GM18867 (cell line): ENCODE results near the gene MIDN.

Experiments
- ATAC-seq: cut with Tn5 transposase; IDR thresholded peaks from one replicate; pipeline ENCODE4 v1.9.1; 2021; ENCODE audit warnings: mild to moderate bottlenecking, moderate library complexity; ENCODE audit not compliant: unreplicated experiment

Gene MIDN

DNA sequence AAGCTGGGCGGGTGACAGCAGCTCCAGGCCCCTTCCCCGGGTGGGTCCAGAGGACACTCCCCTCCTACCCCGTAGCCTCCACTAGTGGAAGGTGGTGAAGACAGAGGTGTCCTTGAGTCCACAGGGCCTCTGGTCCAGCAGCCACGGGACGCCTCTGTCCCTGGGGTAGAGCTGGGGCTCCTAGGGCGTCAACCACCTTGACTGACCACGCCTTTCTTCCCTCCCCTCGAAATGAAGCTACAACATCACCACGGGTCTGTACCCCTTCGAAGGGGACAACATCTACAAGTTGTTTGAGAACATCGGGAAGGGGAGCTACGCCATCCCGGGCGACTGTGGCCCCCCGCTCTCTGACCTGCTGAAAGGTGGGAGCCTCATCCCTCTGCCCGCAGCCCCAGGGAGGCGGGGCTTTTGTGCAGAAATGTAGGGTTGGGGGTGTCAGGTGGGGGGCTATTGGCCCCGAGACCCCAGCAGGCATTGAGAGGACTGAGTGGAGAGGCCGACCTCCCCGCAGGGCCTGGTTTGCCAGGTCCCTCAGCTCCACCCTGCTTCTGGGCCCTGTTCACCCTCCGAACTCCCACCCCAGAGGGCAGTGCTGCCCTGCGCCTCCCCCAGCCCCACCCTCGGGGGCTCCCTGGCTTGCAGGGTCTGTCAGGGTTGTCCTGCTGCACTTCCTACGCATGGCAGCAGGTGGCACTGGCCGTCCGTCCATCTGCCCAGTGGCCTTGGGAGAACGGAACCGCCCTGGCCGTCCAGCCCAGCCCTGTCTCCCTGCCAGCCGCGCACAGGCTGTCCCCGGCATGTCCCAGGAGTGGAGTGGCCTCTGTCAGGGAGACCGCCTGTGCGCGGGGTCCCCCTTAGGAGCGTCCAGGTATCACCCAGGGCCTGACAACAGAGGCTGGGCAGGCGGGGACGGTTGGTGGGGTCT is 27.1 kb upstream of the MIDN start:
- no peak for ATAC-seq

GRCh38 chr19:1221904-1222255 is 26.5 kb upstream of the MIDN start:
- ATAC-seq: no peak

DNA sequence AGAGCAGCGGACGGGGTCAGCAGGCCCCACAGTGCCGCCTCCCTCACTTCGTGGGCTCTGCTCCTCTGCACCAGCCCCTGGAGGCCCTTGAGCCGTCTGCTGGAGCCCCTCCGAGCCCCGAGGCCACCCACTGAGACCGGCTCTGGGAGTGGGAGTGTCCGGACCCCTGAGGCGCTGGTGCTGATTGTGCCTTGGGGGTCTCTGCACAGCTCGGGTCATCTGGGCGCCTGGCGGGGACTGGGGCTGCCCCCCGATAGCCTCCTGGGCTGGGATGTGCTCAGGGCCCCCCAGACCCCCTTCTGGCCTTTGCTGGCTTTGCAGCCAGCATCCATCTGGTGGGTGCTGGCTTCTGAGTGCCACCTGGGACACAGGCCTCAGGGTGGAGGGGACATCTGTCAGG is 26.0 kb upstream of the MIDN start:
- ATAC-seq: no peak

DNA sequence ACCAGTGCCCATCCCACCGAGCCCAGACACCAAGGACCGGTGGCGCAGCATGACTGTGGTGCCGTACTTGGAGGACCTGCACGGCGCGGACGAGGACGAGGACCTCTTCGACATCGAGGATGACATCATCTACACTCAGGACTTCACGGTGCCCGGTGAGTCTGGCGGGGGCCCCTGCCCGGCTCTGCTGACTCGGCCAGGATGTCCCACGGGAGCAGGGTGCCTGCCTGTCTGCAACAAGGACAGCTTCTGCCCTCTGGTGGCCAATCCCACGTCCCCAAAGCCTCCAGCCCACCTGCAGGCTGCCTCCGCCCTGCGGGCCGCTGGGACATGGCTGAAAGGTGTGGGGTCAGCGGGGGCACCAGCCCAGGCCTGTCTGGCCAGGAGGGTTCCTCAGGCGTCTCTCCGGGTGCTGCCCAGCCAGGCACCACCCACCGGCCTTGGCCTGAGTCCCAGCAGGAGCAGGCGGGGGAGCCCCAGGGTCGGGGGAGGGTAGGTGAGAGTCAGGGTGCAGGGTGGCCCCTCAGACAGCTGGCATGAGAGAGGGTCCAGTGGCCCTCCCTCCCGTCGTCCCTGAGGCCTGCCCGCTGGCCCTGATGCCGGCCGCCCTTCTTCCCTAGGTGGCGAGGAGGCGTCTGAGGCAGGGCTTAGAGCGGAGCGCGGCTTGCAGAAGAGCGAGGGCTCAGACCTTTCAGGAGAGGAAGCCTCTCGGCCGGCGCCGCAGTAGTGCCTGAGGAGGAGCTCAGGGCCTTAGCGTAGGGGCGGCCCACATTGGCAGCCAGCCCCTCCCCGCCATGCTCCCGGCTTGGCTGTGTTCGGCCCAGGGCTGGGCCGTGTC is 25.1 kb upstream of the MIDN start:
- no peak for ATAC-seq

DNA sequence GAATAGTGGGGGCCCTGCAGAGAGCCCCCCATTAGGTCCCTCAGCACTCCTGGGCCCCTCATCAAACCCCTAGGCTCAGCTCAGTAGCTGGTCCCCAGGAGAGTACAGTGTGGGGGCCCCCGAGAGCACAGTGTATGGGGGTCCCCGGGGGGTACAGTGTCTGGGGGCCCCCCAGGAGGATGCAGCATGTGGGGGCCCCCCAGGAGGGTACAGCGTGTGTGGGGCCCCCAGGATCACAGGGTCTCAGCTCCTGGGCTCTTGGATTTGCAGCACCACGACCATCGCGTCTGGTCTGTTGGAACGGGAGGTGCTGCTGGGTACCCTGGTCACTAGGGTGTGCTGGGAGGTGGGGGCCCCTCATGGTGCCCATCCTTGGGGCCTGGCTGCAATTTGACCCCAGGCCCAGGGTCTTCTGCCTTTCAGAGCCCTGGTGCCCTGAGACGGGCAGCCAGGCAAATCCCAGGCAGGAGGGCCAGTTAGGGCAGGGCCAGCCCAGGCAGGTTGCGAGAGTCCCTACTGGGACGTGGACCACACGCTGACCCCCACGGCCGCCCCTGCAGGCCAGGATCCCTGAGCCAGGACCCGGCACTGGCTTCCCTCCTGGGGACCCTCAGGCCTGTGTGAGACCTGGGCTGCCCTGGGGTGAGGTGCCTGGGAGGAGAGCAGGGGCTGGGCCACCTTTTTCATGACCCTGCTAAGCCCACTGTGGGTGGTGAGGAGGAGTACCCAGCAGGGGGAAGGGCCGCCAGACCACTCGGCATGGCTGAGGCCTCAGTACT is 24.1 kb upstream of the MIDN start:
- ATAC-seq: no peak

GRCh38 chr19:1224847-1225246 is 23.5 kb upstream of the MIDN start:
- ATAC-seq: no peak

DNA sequence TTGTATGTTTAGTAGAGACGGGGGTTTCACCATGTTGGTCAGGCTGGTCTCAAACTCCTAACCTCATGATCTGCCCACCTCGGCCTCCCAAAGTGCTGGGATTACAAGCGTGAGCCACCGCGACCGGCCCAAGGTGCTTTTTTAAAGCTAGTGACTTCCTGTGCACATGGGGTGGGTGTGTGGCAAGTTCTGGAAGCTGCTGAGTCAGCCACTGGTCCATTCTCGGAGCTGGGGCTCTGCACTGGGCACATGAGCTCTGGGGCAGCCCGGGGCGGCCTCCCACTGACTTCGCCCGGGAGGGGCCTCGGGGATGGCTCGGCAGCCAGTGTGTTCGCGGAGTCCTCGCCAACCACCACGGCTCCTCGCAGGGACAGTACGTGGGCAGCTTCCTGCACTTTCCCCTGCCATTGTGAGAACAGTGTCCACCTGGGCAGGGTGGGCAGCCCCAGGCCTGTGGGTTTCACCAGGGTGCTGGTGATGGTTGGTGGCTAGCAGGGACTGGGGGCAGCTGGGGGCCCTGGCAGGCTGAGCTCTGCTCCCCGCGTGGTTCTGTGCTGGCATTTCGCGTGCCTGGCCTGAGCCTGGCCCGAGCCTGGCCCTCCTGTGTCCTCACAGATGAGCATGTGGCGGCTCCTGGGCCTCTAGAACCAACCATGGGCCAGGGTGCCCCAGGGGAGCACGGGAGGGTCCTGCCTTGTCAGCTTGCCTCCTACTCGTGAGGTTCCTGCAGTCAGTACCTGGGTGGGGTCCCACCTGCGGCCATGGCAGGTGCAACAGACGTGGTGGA is 22.8 kb upstream of the MIDN start:
- no peak for ATAC-seq

DNA sequence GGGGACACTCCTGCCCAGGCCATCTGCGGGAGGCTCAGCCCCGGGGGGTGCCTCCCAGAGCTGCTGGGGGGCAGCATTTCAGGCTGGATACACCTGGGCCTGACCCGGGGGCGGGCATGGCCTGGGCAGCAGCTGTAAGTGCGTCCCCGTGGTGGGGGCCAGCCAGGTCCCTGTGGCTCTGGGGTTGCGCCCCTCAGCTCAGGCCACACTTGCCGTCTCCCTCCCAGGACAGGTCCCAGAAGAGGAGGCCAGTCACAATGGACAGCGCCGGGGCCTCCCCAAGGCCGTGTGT is 22.2 kb upstream of the MIDN start:
- ATAC-seq: no peak

DNA sequence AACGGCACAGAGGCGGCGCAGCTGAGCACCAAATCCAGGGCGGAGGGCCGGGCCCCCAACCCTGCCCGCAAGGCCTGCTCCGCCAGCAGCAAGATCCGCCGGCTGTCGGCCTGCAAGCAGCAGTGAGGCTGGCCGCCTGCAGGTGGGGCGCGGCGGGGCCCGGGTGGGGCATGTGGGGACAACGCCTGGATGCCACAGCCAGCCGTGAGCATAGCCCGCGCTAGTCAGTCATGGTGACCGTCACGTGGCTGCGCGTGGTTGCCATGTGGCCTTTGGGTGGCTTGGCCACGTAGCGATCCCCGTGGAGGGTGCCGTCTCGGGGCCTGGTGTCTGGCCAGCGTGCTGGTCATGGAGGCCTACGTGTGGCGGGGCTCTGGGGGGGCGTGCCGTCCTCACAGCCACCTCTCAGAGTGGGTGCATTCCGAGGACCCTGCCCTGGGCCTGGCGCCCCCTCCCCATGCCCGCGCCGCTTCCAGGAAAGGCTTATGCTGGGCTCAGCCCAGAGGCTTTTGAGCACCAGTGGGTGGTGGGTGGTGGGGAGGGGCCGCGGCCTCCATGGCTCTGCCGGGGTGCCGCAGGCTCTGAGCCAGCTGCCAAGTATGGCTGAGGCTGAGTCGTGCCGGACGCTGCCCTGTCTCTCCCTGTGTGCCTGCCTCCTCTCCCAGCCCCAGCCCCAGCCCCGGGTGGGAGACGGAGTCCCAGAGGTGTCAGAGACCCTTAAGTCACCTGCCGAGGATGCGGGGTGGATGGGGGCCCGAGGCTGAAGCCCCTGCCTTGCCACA is 21.7 kb upstream of the MIDN start:
- no peak for ATAC-seq

- ATAC-seq: no peak
Observed at GRCh38 chr19:1227304-1228054, 20.9 kb upstream of the MIDN start.

DNA sequence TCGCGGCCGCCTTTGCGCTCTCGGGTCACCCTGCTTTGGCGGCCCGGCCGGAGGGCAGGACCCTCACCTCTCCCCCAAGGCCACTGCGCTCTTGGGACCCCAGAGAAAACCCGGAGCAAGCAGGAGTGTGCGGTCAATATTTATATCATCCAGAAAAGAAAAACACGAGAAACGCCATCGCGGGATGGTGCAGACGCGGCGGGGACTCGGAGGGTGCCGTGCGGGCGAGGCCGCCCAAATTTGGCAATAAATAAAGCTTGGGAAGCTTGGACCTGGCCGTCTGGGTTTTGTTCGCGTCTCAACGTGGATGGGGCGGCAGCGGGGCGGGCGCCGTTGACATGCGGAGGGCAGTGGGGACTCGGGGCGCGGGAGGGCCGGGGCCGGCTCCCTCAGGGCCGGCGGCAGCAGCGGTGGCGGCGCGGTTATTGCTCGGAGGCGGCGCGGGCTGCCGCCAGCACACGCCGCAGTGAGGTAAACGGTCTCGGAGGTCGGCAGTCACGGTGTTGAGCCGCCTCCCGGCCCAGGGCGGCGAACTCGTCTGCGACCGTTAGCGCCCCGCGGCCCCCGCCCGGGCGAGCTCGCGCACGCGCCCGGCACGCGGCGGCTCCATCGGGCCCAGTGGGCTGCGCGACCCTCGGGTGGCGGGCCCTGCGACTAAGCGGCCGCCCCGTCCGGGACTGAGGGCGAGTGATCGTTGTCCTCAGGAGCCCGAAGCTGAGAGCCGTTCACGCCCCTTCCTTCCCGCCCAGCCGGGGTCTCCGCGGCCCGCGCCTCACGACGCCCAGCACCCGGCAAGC is 20.0 kb upstream of the MIDN start:
- no peak for ATAC-seq

DNA sequence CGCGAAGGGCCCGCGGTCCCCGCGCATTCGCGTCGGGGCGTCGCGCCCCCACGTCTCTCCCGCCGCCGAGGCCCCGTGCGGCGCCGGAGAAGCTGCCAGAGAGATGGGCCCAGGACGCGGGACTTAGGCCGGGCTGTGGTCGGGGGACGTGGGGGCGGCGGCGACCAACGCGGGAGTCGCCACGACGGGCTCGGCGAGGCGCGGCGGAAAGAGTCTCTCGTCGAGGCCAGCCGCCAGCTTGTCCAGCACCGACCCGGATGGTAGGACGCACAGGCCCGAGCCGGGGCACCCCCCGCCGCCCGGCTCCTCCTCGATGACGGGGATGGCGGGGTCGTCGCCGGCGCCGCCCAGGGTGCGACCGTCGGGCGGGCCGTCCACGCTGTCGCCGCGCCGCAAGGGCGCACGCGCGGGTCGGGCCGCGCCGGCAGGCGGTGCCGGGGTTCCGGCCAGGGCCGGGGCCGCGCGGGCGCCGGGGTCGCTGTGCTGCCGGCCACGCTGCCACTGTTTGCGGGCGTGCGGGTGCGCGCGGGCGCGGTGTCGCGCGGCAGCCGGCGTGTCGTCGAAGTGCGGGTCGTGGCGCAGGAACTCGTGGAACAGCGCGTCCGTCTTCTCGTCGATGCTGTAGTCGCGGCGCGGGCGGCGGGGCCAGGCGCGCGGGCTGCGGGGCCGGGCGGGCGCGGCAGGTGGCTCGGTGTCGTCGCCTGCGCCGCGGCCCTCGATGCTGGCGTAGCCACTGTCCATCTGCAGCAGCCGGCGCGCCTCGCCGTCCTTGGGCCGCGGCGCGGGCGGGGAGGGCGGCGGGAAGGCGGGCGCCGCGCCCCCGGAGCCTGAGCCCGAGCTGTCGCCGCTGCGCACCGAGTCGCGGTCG is 19.1 kb upstream of the MIDN start:
- ATAC-seq: no peak

GRCh38 chr19:1229924-1230782 is 18.2 kb upstream of the MIDN start:
- ATAC-seq: no peak

- no peak for ATAC-seq
Observed at GRCh38 chr19:1230783-1231489, 17.4 kb upstream of the MIDN start.

GRCh38 chr19:1231729-1232637 is 16.4 kb upstream of the MIDN start:
- no peak for ATAC-seq
